ENCODE results near the gene MTARC1. TPM values are rescaled to one million over a fixed set of nuclear protein-coding genes. Genes with fewer than 3 reads are reported as not detected.

MTARC1 gene
- total RNA-seq, 1 donor from 2014 or later = 1.8 TPM

GRCh38 chr1:220785166-220786056, 1.3 kb upstream of the MTARC1 start:
- Mint-ChIP-seq H3K36me3 (ENCODE audit: unreplicated experiment) (peaks cover 14% of the 10 kb centered on the region), H3K27ac (ENCODE audit: unreplicated experiment) (no peak overlapping the region), H3K4me1 (ENCODE audit: unreplicated experiment) (peaks cover 10% of the 10 kb centered on the region), H3K9me3 (ENCODE audit: unreplicated experiment) (no peaks in the 10 kb centered on the region), H3K27me3 (ENCODE audit: unreplicated experiment) (no peaks in the 10 kb centered on the region), H3K4me3 (ENCODE audit: unreplicated experiment) (peak overlapping the region; percentile 62)
- TF ChIP-seq, protein P1, sequence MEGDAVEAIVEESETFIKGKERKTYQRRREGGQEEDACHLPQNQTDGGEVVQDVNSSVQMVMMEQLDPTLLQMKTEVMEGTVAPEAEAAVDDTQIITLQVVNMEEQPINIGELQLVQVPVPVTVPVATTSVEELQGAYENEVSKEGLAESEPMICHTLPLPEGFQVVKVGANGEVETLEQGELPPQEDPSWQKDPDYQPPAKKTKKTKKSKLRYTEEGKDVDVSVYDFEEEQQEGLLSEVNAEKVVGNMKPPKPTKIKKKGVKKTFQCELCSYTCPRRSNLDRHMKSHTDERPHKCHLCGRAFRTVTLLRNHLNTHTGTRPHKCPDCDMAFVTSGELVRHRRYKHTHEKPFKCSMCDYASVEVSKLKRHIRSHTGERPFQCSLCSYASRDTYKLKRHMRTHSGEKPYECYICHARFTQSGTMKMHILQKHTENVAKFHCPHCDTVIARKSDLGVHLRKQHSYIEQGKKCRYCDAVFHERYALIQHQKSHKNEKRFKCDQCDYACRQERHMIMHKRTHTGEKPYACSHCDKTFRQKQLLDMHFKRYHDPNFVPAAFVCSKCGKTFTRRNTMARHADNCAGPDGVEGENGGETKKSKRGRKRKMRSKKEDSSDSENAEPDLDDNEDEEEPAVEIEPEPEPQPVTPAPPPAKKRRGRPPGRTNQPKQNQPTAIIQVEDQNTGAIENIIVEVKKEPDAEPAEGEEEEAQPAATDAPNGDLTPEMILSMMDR (IDR thresholded peaks at IDR 0.05) = no peak
- peak; percentile 63 for DNase-seq (ENCODE audit: extremely low spot score, unreplicated experiment)

DNA sequence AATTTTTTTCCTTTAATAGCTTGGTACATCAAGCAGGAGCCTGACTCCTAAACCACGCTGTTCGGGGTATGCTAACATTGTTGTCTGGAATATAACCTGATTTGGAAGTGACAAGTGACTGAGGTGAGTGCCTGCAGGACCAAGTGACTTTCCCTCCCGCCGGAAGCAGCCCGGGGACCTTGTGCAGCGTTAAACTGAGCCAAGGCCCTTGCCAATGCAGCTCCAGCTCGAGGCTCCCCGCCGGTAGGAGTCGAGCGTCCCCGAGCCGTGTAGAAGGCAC, 716 bp upstream of the MTARC1 start:
- Mint-ChIP-seq H3K9me3 (ENCODE audit: unreplicated experiment) (no peaks in the 10 kb centered on the region), H3K36me3 (ENCODE audit: unreplicated experiment) (peaks cover 14% of the 10 kb centered on the region), H3K27me3 (ENCODE audit: unreplicated experiment) (no peaks in the 10 kb centered on the region), H3K27ac (ENCODE audit: unreplicated experiment) (no peak overlapping the region), H3K4me1 (ENCODE audit: unreplicated experiment) (peaks cover 10% of the 10 kb centered on the region), H3K4me3 (ENCODE audit: unreplicated experiment) (peak overlapping the region; percentile 62)
- no peak for DNase-seq (ENCODE audit: extremely low spot score, unreplicated experiment)
- TF ChIP-seq, protein P1 (IDR thresholded peaks at IDR 0.05) = no peak

- peak; percentile 80 for DNase-seq (ENCODE audit: extremely low spot score, unreplicated experiment)
- Mint-ChIP-seq H3K27ac (ENCODE audit: unreplicated experiment) (no peak overlapping the region), H3K27me3 (ENCODE audit: unreplicated experiment) (no peaks in the 10 kb centered on the region), H3K9me3 (ENCODE audit: unreplicated experiment) (no peaks in the 10 kb centered on the region), H3K4me1 (ENCODE audit: unreplicated experiment) (peaks cover 10% of the 10 kb centered on the region), H3K4me3 (ENCODE audit: unreplicated experiment) (peak overlapping the region; percentile 73), H3K36me3 (ENCODE audit: unreplicated experiment) (peaks cover 8% of the 10 kb centered on the region)
- TF ChIP-seq, protein P1 (IDR thresholded peaks at IDR 0.05) = no peak
Measured at GRCh38 chr1:220787069-220787619, 431 bp downstream of the MTARC1 start.

- H3K4me1 Mint-ChIP-seq (ENCODE audit: unreplicated experiment) = peaks cover 10% of the 10 kb centered on the region
- no peaks in the 10 kb centered on the region for H3K9me3 Mint-ChIP-seq (ENCODE audit: unreplicated experiment)
- no peak overlapping the region for H3K4me3 Mint-ChIP-seq (ENCODE audit: unreplicated experiment)
- H3K27me3 Mint-ChIP-seq (ENCODE audit: unreplicated experiment) = no peaks in the 10 kb centered on the region
- no peaks in the 10 kb centered on the region for H3K36me3 Mint-ChIP-seq (ENCODE audit: unreplicated experiment)
- no peak for DNase-seq (ENCODE audit: extremely low spot score, unreplicated experiment)
- H3K27ac Mint-ChIP-seq (ENCODE audit: unreplicated experiment) = no peak overlapping the region
- TF ChIP-seq, protein P1 (IDR thresholded peaks at IDR 0.05) = no peak
Measured at GRCh38 chr1:220788900-220789299, 2.2 kb downstream of the MTARC1 start.

DNA sequence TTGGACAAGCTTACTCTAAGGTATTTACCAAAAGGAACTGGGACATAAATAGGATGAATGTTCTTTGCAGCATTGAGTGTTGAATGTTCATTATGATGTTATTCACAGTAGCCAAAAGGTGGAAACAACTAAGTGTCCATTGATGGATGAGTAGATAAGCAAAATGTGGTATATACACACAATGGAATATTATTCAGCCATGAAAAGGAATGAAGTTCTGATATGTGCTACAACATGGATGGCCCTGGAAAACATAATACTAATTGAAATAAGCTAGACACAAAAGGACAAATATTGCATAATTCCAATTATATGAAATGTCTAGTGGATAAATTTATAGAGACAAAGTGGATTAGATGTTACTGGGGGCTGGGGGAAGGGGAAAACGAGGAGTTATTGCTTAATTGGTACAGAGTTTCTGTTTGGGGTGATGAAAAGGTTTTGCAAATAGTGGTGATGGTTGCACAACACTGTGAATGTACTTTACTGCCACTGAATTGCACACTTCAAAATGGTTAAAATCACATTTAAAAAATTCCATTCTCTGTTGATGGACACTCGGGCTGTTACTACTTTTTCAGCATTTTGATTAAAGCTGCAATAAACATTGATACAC, 2.9 kb downstream of the MTARC1 start:
- no peak overlapping the region for H3K4me3 Mint-ChIP-seq (ENCODE audit: unreplicated experiment)
- no peak for DNase-seq (ENCODE audit: extremely low spot score, unreplicated experiment)

More for the DNA sequence above, 2.9 kb downstream of the MTARC1 start:
- Mint-ChIP-seq H3K27ac (ENCODE audit: unreplicated experiment) (no peak overlapping the region), H3K27me3 (ENCODE audit: unreplicated experiment) (no peaks in the 10 kb centered on the region), H3K9me3 (ENCODE audit: unreplicated experiment) (no peaks in the 10 kb centered on the region), H3K36me3 (ENCODE audit: unreplicated experiment) (no peaks in the 10 kb centered on the region), H3K4me1 (ENCODE audit: unreplicated experiment) (peaks cover 10% of the 10 kb centered on the region)
- TF ChIP-seq, protein P1 (IDR thresholded peaks at IDR 0.05) = no peak
